ENCODE measurements around the gene RGS1. TPM values are rescaled to one million over a fixed set of nuclear protein-coding genes. Genes with fewer than 3 reads are reported as not detected.

Gene RGS1
- total and polyA plus RNA-seq, 7 donors: 34.8 to 153 (median 52.9) TPM

GRCh38 chr1:192601143-192601542, 25.6 kb downstream of the RGS1 start:
- DNase-seq: no peak
- Histone ChIP-seq H3K27ac (no peak overlapping the region), H3K4me1 (peaks cover 0 to 8% (median 0%) of the 10 kb centered on the region in 4 donors), H3K27me3 (no peaks in the 10 kb centered on the region), H3K9me3 (no peaks in the 10 kb centered on the region), H3K36me3 (no peaks in the 10 kb centered on the region), H3K4me3 (no peak overlapping the region)
- no peak for TF ChIP-seq EP300 (IDR thresholded peaks at IDR 0.05)
- no peak for TF ChIP-seq POLR2AphosphoS5 (IDR thresholded peaks at IDR 0.05)
- TF ChIP-seq CTCF (IDR thresholded peaks at IDR 0.05): no peak
- intact Hi-C loops (cut with DNase I): no loop called here
- WGBS, 2 donors: 79 to 98% methylated on average over 1 of the region's 1 CpG

- no peaks in the 10 kb centered on the region for H3K36me3 ChIP-seq
These were observed 26.0 kb downstream of the RGS1 start for GRCh38 chr1:192601567-192601966.

GRCh38 chr1:192602757-192603156, 27.2 kb downstream of the RGS1 start:
- H3K36me3 ChIP-seq: no peaks in the 10 kb centered on the region
- H3K9me3 ChIP-seq: no peaks in the 10 kb centered on the region
- DNase-seq: no peak
- TF ChIP-seq CTCF (IDR thresholded peaks at IDR 0.05) (no peak), POLR2AphosphoS5 (IDR thresholded peaks at IDR 0.05) (no peak), EP300 (IDR thresholded peaks at IDR 0.05) (no peak), POLR2A (IDR thresholded peaks at IDR 0.05) (no peak)
- peaks cover 0 to 10% (median 1%) of the 10 kb centered on the region in 4 donors for H3K4me1 ChIP-seq
- no peak overlapping the region for H3K4me3 ChIP-seq
- WGBS, 2 donors: 81 to 82% methylated on average over 1 of the region's 1 CpG
- H3K27ac ChIP-seq: no peak overlapping the region
- no peaks in the 10 kb centered on the region for H3K27me3 ChIP-seq
- intact Hi-C loops (cut with DNase I): no loop called here

More at GRCh38 chr1:192601567-192601966, 26.0 kb downstream of the RGS1 start:
- DNase-seq: no peak
- Histone ChIP-seq H3K27ac (no peak overlapping the region), H3K4me3 (no peak overlapping the region), H3K27me3 (no peaks in the 10 kb centered on the region), H3K9me3 (no peaks in the 10 kb centered on the region), H3K4me1 (peaks cover 0 to 8% (median 0%) of the 10 kb centered on the region in 4 donors)
- TF ChIP-seq POLR2AphosphoS5 (IDR thresholded peaks at IDR 0.05) (no peak), CTCF (IDR thresholded peaks at IDR 0.05) (no peak), POLR2A (IDR thresholded peaks at IDR 0.05) (no peak), EP300 (IDR thresholded peaks at IDR 0.05) (no peak)
- intact Hi-C loops (cut with DNase I): no loop called here

- TF ChIP-seq POLR2A (IDR thresholded peaks at IDR 0.05) (no peak), CTCF (IDR thresholded peaks at IDR 0.05) (no peak), POLR2AphosphoS5 (IDR thresholded peaks at IDR 0.05) (no peak), EP300 (IDR thresholded peaks at IDR 0.05) (no peak)
- no peak overlapping the region for H3K27ac ChIP-seq
- DNase-seq: no peak
- no peak overlapping the region for H3K4me3 ChIP-seq
- 65 to 81% methylated on average over 3 of the region's 3 CpGs for WGBS, 2 donors
- intact Hi-C loops (cut with DNase I): no loop called here
- no peaks in the 10 kb centered on the region for H3K27me3 ChIP-seq
- H3K9me3 ChIP-seq: no peaks in the 10 kb centered on the region
- H3K4me1 ChIP-seq: peaks cover 0 to 12% (median 7%) of the 10 kb centered on the region in 4 donors
- no peaks in the 10 kb centered on the region for H3K36me3 ChIP-seq
These were observed 27.7 kb downstream of the RGS1 start for GRCh38 chr1:192603218-192603787.
